Glomerular endothelial cell (primary cell): ENCODE measurements around the gene OR1D5. TPM values are rescaled to one million over a fixed set of nuclear protein-coding genes. Genes with fewer than 3 reads are reported as not detected.
"Not testable (repeated sequence)": the region's sequence is repeated elsewhere in the genome, so short reads cannot be mapped to it uniquely, and the experiment has no call there.

Experiments used
- DNase-seq: peaks from one replicate; pipeline ENCODE4 v3.0.0-alpha.2; 2011; ENCODE audit warnings: low read depth, low spot score; ENCODE audit errors: extremely low read depth
- total RNA-seq: library from RNA; depleted of rRNA; stranded (reverse); fragments of >200 nt; gene quantifications from 2 replicates; pipeline ENCODE4 v1.2.3, GENCODE V29; 2015

Gene OR1D5
- total RNA-seq, 1 donor from 2014 or later, result not detected

- no peak for DNase-seq
Measured at GRCh38 chr17:3032258-3033247, 30.9 kb downstream of the OR1D5 start.

- DNase-seq, result not testable (repeated sequence)
Measured at GRCh38 chr17:3030852-3031470, 32.4 kb downstream of the OR1D5 start.

- DNase-seq, result peak; percentile 98
Measured at GRCh38 chr17:3030096-3030495, 33.3 kb downstream of the OR1D5 start.

GRCh38 chr17:3029213-3029913 is 34.0 kb downstream of the OR1D5 start:
- DNase-seq, result no peak

GRCh38 chr17:3027786-3028532 is 35.4 kb downstream of the OR1D5 start:
- no peak for DNase-seq

- no peak for DNase-seq
Measured at GRCh38 chr17:3026856-3027751, 36.3 kb downstream of the OR1D5 start.

- no peak for DNase-seq
Measured at GRCh38 chr17:3026125-3026855, 37.1 kb downstream of the OR1D5 start.

GRCh38 chr17:3025421-3026124 is 37.8 kb downstream of the OR1D5 start:
- no peak for DNase-seq

- DNase-seq, result no peak
Measured at GRCh38 chr17:3024346-3024745, 39.1 kb downstream of the OR1D5 start.

GRCh38 chr17:3022197-3022596 is 41.2 kb downstream of the OR1D5 start:
- no peak for DNase-seq

- DNase-seq, result no peak
Measured at GRCh38 chr17:3020381-3020780, 43.0 kb downstream of the OR1D5 start.

- no peak for DNase-seq
Measured at GRCh38 chr17:3019761-3020160, 43.6 kb downstream of the OR1D5 start.

GRCh38 chr17:3017936-3018335 is 45.5 kb downstream of the OR1D5 start:
- DNase-seq, result no peak

- no peak for DNase-seq
Measured at GRCh38 chr17:3015890-3016289, 47.5 kb downstream of the OR1D5 start.

- no peak for DNase-seq
Measured at GRCh38 chr17:3012926-3013581, 50.4 kb downstream of the OR1D5 start.
